ENCODE measurements around the gene DNAJB13. TPM values are rescaled to one million over a fixed set of nuclear protein-coding genes. Genes with fewer than 3 reads are reported as not detected.

DNAJB13 gene
- total and polyA plus RNA-seq, 10 of the 15 experiments (the other 5 are each of a cell fraction or from before 2014, with no cell fraction given), result 0.07 to 0.76 (median 0.15) TPM; not detected in 7

DNA sequence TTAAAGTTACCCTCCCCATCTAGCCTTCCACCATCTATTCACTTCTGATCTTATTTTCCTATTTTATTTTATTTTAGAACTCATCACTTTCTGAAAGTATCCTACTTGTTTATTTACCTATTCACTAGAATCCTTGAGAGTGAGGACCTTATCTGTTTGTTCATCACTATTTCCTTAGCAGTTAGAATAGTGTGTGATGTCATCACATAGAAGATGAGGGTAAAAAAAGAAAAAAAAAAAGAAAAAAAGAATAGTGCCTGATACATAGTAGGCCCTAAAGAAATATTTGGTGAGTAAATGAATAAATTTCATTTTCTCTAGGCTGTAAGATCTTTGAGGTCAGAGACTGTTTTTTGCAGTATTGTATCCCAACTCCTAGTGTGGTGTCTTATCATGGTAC lies 37.4 kb upstream of the DNAJB13 start:
- Histone ChIP-seq H3K27me3 (replicated peaks in 1 of 2; ENCODE audit: control insufficient read depth in 2 of 2, insufficient read depth in 2 of 2, low read length in 1 of 2) (no peaks in the 10 kb centered on the region), H4K20me1 (ENCODE audit: control insufficient read depth, insufficient read depth) (no peaks in the 10 kb centered on the region), H2AFZ (ENCODE audit: control insufficient read depth, low read depth, low read length) (no peak overlapping the region), H3K27ac (ENCODE audit: control insufficient read depth, insufficient read depth) (no peak overlapping the region), H3K4me3 (no peak overlapping the region), H3K9ac (ENCODE audit: control insufficient read depth, insufficient read depth, low read length) (no peak overlapping the region), H3K36me3 (ENCODE audit: control insufficient read depth in 2 of 2, insufficient read depth in 2 of 2, low read length in 1 of 2) (peaks cover 0 to 10% of the 10 kb centered on the region in 2 experiments; a peak in 3 of 4 replicates), H3K4me1 (ENCODE audit: control insufficient read depth, insufficient read depth, low read length) (no peaks in the 10 kb centered on the region), H3K9me3 (replicated peaks; ENCODE audit: control insufficient read depth, insufficient read depth, low read length) (no peaks in the 10 kb centered on the region), H3K79me2 (ENCODE audit: control insufficient read depth, insufficient read depth, low read length) (no peaks in the 10 kb centered on the region), H3K4me2 (ENCODE audit: control insufficient read depth, insufficient read depth) (no peak overlapping the region)
- RAD21 ChIA-PET (ENCODE audit: unreplicated experiment), result no interaction called here
- ATAC-seq (no peak), DNase-seq (ENCODE audit: low read depth, low spot score) (no peak), FAIRE-seq (no peak)
- POLR2A ChIA-PET, result no interaction called here
- SMC1A ChIA-PET (ENCODE audit: uncharacterized antibody, unreplicated experiment), result interaction anchor here (0.6 kb wide), 1 partner anchor 12 kb away, joined by 3 read pairs; no protein-coding TSS in a partner anchor
- intact Hi-C loops (cut with micrococcal nuclease; ENCODE audit: unreplicated experiment), result no loop called here
- in situ Hi-C loops (cut with MboI), result no loop called here
- CTCF ChIA-PET, result no interaction called here
- no TSS peak for BruUV-seq (replicated peaks)
- TF ChIP-seq NFIC (IDR thresholded peaks at IDR 0.05; ENCODE audit: low read depth, low read length) (no peak), JUNB (IDR thresholded peaks at IDR 0.05) (no peak), ASH2L (IDR thresholded peaks at IDR 0.05; ENCODE audit: borderline replicate concordance, low read depth) (no peak)
- TF ChIP-seq, protein P1, sequence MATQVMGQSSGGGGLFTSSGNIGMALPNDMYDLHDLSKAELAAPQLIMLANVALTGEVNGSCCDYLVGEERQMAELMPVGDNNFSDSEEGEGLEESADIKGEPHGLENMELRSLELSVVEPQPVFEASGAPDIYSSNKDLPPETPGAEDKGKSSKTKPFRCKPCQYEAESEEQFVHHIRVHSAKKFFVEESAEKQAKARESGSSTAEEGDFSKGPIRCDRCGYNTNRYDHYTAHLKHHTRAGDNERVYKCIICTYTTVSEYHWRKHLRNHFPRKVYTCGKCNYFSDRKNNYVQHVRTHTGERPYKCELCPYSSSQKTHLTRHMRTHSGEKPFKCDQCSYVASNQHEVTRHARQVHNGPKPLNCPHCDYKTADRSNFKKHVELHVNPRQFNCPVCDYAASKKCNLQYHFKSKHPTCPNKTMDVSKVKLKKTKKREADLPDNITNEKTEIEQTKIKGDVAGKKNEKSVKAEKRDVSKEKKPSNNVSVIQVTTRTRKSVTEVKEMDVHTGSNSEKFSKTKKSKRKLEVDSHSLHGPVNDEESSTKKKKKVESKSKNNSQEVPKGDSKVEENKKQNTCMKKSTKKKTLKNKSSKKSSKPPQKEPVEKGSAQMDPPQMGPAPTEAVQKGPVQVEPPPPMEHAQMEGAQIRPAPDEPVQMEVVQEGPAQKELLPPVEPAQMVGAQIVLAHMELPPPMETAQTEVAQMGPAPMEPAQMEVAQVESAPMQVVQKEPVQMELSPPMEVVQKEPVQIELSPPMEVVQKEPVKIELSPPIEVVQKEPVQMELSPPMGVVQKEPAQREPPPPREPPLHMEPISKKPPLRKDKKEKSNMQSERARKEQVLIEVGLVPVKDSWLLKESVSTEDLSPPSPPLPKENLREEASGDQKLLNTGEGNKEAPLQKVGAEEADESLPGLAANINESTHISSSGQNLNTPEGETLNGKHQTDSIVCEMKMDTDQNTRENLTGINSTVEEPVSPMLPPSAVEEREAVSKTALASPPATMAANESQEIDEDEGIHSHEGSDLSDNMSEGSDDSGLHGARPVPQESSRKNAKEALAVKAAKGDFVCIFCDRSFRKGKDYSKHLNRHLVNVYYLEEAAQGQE (IDR thresholded peaks at IDR 0.05; ENCODE audit: low read depth, low read length), result no peak

DNA sequence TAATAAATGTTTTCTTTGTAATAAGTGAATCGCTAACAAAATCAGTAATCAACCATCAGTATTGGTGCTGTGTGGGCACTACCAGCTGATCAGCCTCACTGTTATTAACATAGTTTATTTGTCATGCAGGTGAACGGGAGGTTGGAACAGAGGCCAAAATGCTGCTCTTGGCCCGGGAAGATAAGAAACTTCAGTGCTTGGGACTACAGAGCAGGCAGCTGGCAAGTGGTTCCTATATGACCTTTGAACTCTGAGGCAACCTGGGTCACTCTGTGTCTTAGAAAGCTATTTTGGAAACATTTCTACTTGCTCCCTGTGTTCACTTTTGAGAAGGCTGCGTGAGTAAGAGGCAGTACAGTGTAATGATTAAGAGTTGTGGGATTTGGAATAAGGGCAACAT lies 36.5 kb upstream of the DNAJB13 start:
- H3K9me3 ChIP-seq (replicated peaks; ENCODE audit: control insufficient read depth, insufficient read depth, low read length), result no peaks in the 10 kb centered on the region
- ChIA-PET RAD21 (ENCODE audit: unreplicated experiment) (no interaction called here), CTCF (no interaction called here), SMC1A (ENCODE audit: uncharacterized antibody, unreplicated experiment) (interaction anchor here (0.6 kb wide), 1 partner anchor 11 kb away, joined by 3 read pairs; no protein-coding TSS in a partner anchor), POLR2A (interaction anchor here (0.6 kb wide), 1 partner anchor 72 kb away, joined by 4 read pairs; no protein-coding TSS in a partner anchor)
- H3K9ac ChIP-seq (ENCODE audit: control insufficient read depth, insufficient read depth, low read length), result no peak overlapping the region
- H3K4me2 ChIP-seq (ENCODE audit: control insufficient read depth, insufficient read depth), result no peak overlapping the region
- no peak overlapping the region for H3K27ac ChIP-seq (ENCODE audit: control insufficient read depth, insufficient read depth)
- H2AFZ ChIP-seq (ENCODE audit: control insufficient read depth, low read depth, low read length), result no peak overlapping the region
- 0 out of 2 replicates have a peak, but pooled peaks have one; percentile 21 for TF ChIP-seq NR2C1 (IDR thresholded peaks at IDR 0.05)
- no peak for TF ChIP-seq JUNB (IDR thresholded peaks at IDR 0.05)
- ATAC-seq (no peak), FAIRE-seq (no peak), DNase-seq (ENCODE audit: low read depth, low spot score) (no peak)
- intact Hi-C loops (cut with micrococcal nuclease; ENCODE audit: unreplicated experiment) (no loop called here), in situ Hi-C loops (cut with MboI) (no loop called here)
- WGBS (ENCODE audit: insufficient coverage, insufficient replicate concordance, low lambda C conversion rate, missing lambda C conversion rate), result 97% methylated on average over 4 of the region's 4 CpGs
- no peaks in the 10 kb centered on the region for H4K20me1 ChIP-seq (ENCODE audit: control insufficient read depth, insufficient read depth)
- no peaks in the 10 kb centered on the region for H3K79me2 ChIP-seq (ENCODE audit: control insufficient read depth, insufficient read depth, low read length)
- H3K27me3 ChIP-seq (replicated peaks in 1 of 2; ENCODE audit: control insufficient read depth in 2 of 2, insufficient read depth in 2 of 2, low read length in 1 of 2), result no peaks in the 10 kb centered on the region
- H3K4me1 ChIP-seq (ENCODE audit: control insufficient read depth, insufficient read depth, low read length), result no peaks in the 10 kb centered on the region
- no TSS peak for BruUV-seq (replicated peaks)
- peaks cover 0 to 10% of the 10 kb centered on the region in 2 experiments; a peak in 3 of 4 replicates for H3K36me3 ChIP-seq (ENCODE audit: control insufficient read depth in 2 of 2, insufficient read depth in 2 of 2, low read length in 1 of 2)
- no peak overlapping the region for H3K4me3 ChIP-seq

All from GM12878 (cell line).